DOHH2 (cell line): Measurements from ENCODE around the gene DNAH11.

Experiments used
- H3F3A ChIP-seq: fragments of 200-600 bp; sonication (generic), shearing (Covaris generic); 2 replicates; pipeline ENCODE4 v1.6.0; 2016; ENCODE audit warnings: antibody characterized with exemption, mild to moderate bottlenecking; ENCODE audit not compliant: control insufficient read depth, insufficient read depth
- H3K27ac ChIP-seq: fragments of 200-600 bp; sonication (generic); 2 replicates; pipeline ENCODE4 v1.5.1; 2014; ENCODE audit warnings: low read depth, mild to moderate bottlenecking, low read length, moderate library complexity
- H3K27me3 ChIP-seq: fragments of 200-600 bp; sonication (generic); 2 replicates; pipeline ENCODE4 v1.6.1; 2014; ENCODE audit warnings: mild to moderate bottlenecking, low read length, mixed read lengths; ENCODE audit not compliant: control insufficient read depth
- H3K36me3 ChIP-seq: fragments of 200-600 bp; sonication (generic); 2 replicates; pipeline ENCODE4 v1.6.1; 2014; ENCODE audit warnings: mild to moderate bottlenecking, low read length, moderate library complexity, mixed read lengths; ENCODE audit not compliant: control insufficient read depth
- H3K4me1 ChIP-seq: fragments of 200-600 bp; sonication (generic); 2 replicates; pipeline ENCODE4 v1.6.1; 2014; ENCODE audit warnings: mild to moderate bottlenecking, low read length, mixed read lengths; ENCODE audit not compliant: control insufficient read depth
- H3K4me2 ChIP-seq: fragments of 200-600 bp; sonication (generic); 2 replicates; pipeline ENCODE4 v1.6.0; 2014; ENCODE audit warnings: mild to moderate bottlenecking, low read length, moderate library complexity
- H3K4me3 ChIP-seq: fragments of 200-600 bp; sonication (generic); 2 replicates; pipeline ENCODE4 v1.5.1; 2014; ENCODE audit warnings: mild to moderate bottlenecking, low read length, mixed read lengths
- H3K79me2 ChIP-seq: fragments of 200-600 bp; sonication (generic); 2 replicates; pipeline ENCODE4 v1.6.1; 2014; ENCODE audit warnings: mild to moderate bottlenecking, low read length, mixed read lengths; ENCODE audit not compliant: control insufficient read depth
- H3K9me2 ChIP-seq: fragments of 200-600 bp; sonication (generic); replicated peaks from 2 replicates; pipeline ENCODE4 v1.6.1; 2014; ENCODE audit warnings: mild to moderate bottlenecking, low read length, mixed read lengths; ENCODE audit not compliant: control insufficient read depth
- H3K9me3 ChIP-seq: fragments of 200-600 bp; sonication (generic); 2 replicates; pipeline ENCODE4 v1.6.1; 2014; ENCODE audit warnings: antibody characterized with exemption, low read length, mixed read lengths; ENCODE audit not compliant: control insufficient read depth, insufficient read depth
- H4K20me1 ChIP-seq: fragments of 200-600 bp; sonication (generic); 2 replicates; pipeline ENCODE4 v1.6.0; 2014; ENCODE audit warnings: low read depth, mild to moderate bottlenecking, antibody characterized with exemption, low read length, moderate library complexity; ENCODE audit not compliant: control insufficient read depth, insufficient read depth
- CTCF ChIP-seq: fragments of 200-600 bp; sonication (generic); IDR thresholded peaks from one replicate; pipeline ENCODE4 v1.5.1; 2014; ENCODE audit warnings: antibody characterized with exemption, mild to moderate bottlenecking, low read depth, low read length; ENCODE audit not compliant: poor library complexity, severe bottlenecking
- EZH2phosphoT487 ChIP-seq: fragments of 200-600 bp; sonication (generic); IDR thresholded peaks from 2 replicates; pipeline ENCODE4 v1.6.1; 2017; ENCODE audit warnings: borderline replicate concordance, mild to moderate bottlenecking, antibody characterized with exemption, low read length, moderate library complexity, mixed read lengths

DNAH11 gene

DNA sequence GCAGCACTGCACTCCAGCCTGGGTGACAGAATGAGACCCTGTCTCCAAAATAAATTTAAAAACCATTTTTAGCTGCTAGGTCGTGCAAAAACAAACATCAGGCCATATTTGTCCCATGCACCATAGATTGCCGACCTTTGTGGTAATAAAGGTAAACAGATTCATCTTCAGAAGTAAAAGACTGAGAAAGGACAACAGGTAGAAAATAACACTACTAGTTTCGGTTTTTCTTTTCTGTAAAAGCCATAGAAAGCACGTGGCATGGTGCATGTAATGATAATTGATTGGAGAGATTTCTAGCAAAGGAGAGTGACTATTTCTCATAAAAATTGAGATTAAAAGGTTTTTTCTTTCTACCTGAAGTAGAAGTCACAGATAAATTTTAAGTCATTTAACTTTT is 93.9 kb downstream of the DNAH11 start:
- Histone ChIP-seq H3K27me3 (no peaks in the 10 kb centered on the region), H4K20me1 (no peaks in the 10 kb centered on the region), H3K9me2 (no peaks in the 10 kb centered on the region), H3K79me2 (no peaks in the 10 kb centered on the region), H3K4me3 (no peak overlapping the region), H3F3A (no peaks in the 10 kb centered on the region), H3K27ac (no peak overlapping the region), H3K4me1 (no peaks in the 10 kb centered on the region), H3K9me3 (no peaks in the 10 kb centered on the region), H3K4me2 (no peak overlapping the region), H3K36me3 (no peaks in the 10 kb centered on the region)
- no peak for TF ChIP-seq CTCF
- TF ChIP-seq EZH2phosphoT487 = no peak

DNA sequence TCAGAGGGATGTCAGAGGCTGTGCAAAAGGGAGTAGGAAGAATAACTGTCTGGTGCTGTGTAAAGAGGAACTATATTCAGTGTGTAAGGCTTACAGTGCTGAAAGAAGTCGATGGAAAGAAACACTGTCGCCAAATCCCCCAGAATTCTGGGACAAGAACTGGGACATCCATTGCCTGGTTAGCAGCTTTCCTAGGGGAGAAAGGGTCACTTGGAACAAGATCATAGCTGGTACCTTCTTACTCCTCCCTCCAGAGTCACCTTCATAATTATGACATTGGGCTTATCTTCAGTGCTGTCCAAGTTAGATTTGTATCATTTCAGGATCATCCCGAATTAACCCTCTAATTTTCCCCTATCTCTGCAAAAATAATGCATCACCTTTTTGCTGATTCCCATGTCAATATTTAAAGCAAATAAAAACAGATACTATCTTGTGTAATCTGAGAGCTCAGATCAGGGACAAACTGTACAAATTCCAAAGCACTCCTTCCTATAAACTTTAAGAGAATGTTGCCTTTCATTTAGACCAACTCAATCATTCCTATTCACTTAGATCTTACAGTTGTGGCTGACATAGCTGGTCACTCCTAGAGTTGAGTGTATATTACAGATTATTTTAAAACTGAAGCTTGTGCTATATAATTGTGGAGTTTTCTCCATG is 96.5 kb downstream of the DNAH11 start:
- no peak for TF ChIP-seq CTCF
- TF ChIP-seq EZH2phosphoT487 = no peak
- H3K4me3 ChIP-seq = no peak overlapping the region
- H3K9me3 ChIP-seq = no peaks in the 10 kb centered on the region
- no peaks in the 10 kb centered on the region for H3K36me3 ChIP-seq
- 0 out of 2 replicates have a peak, but pooled peaks cover 6% of the 10 kb centered on the region for H3K27me3 ChIP-seq
- no peak overlapping the region for H3K4me2 ChIP-seq
- no peak overlapping the region for H3K27ac ChIP-seq
- no peaks in the 10 kb centered on the region for H4K20me1 ChIP-seq
- no peaks in the 10 kb centered on the region for H3K4me1 ChIP-seq
- H3F3A ChIP-seq = no peaks in the 10 kb centered on the region
- no peaks in the 10 kb centered on the region for H3K9me2 ChIP-seq
- H3K79me2 ChIP-seq = no peaks in the 10 kb centered on the region

DNA sequence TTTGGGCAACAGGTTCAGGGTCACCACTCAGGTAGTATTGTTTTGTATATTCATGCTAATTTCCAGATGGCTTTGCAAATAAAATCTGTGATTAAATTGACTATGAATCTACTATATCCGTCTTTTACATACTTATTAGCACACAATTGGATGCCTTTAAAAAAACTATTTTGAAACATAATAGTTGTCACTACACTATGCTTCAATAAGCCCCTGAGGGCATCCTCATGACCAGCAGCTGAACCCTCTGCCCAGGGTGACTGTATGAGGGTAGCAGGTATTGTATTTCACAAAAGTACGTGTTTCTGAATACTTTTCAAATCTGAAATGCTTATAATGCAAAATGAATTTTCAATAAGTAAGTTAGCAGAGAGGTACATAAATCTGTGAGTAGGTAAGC is 97.3 kb downstream of the DNAH11 start:
- 0 out of 2 replicates have a peak, but pooled peaks cover 6% of the 10 kb centered on the region for H3K27me3 ChIP-seq
- TF ChIP-seq EZH2phosphoT487 (no peak), CTCF (no peak)
- H3F3A ChIP-seq = no peaks in the 10 kb centered on the region
- no peaks in the 10 kb centered on the region for H3K4me1 ChIP-seq
- H3K27ac ChIP-seq = no peak overlapping the region
- no peak overlapping the region for H3K4me2 ChIP-seq
- no peaks in the 10 kb centered on the region for H3K79me2 ChIP-seq
- no peak overlapping the region for H3K4me3 ChIP-seq
- H4K20me1 ChIP-seq = no peaks in the 10 kb centered on the region
- no peaks in the 10 kb centered on the region for H3K36me3 ChIP-seq
- H3K9me2 ChIP-seq = no peaks in the 10 kb centered on the region
- H3K9me3 ChIP-seq = no peaks in the 10 kb centered on the region
